K562 (cell line): ENCODE data around the gene LLGL2. TPM values are rescaled to one million over a fixed set of nuclear protein-coding genes. Genes with fewer than 3 reads are reported as not detected.

ENCODE experiments used
- CBFB ChIP-seq: sonication (generic); formaldehyde crosslinking; IDR thresholded peaks from 2 replicates; pipeline ENCODE4 v1.4.0; 2020; ENCODE audit warnings: mild to moderate bottlenecking, missing genetic modification reagents
- CBX8 ChIP-seq: fragments of 200-600 bp; sonication (generic); IDR thresholded peaks from 2 replicates; pipeline ENCODE4 v1.6.1; 2012; ENCODE audit warnings: borderline replicate concordance, mixed run types, low read depth, mild to moderate bottlenecking, moderate library complexity, mixed read lengths, low read length, control low read depth, inconsistent platforms; ENCODE audit not compliant: poor library complexity, severe bottlenecking; ENCODE audit errors: extremely low read depth
- DACH1 ChIP-seq: fragments of 450-650 bp; IDR thresholded peaks from 2 replicates; pipeline ENCODE4 v1.6.1; 2018; ENCODE audit not compliant: partially characterized antibody
- FOXO4 ChIP-seq: fragments of 450-650 bp; formaldehyde crosslinking; IDR thresholded peaks from 2 replicates; pipeline ENCODE4 v1.4.0; 2020; ENCODE audit warnings: mild to moderate bottlenecking, moderate library complexity
- FOXP1 ChIP-seq: sonication (generic); formaldehyde crosslinking; IDR thresholded peaks from 2 replicates; pipeline ENCODE4 v1.8.0; 2022; ENCODE audit warnings: mild to moderate bottlenecking, missing genetic modification reagents
- FOXP4 ChIP-seq: sonication (generic); formaldehyde crosslinking; IDR thresholded peaks from 2 replicates; pipeline ENCODE4 v1.8.0; 2022; ENCODE audit warnings: mild to moderate bottlenecking, missing genetic modification reagents, borderline replicate concordance
- HMG20B ChIP-seq: fragments of 250-450 bp; sonication (Bioruptor Pico); IDR thresholded peaks from 2 replicates; pipeline ENCODE4 v1.5.0; 2021; ENCODE audit warnings: mild to moderate bottlenecking
- MEF2D ChIP-seq: conservative IDR thresholded peaks from 2 replicates; pipeline ENCODE4 v1.6.1; 2016; ENCODE audit warnings: low read depth, missing genetic modification characterization, missing compliant biosample characterization
- MYC ChIP-seq, 2 experiments: fragments of 250-450 bp in 1 of 2; sonication (Bioruptor Pico) in 1 of 2; IDR thresholded peaks; 2 replicates each; pipeline versions ENCODE4 v1.5.1 to v1.6.1; 2012 to 2021; ENCODE audit warnings: low read depth in 2 of 2, borderline replicate concordance in 1 of 2, improper control_type of control experiment in 1 of 2, low read length in 1 of 2, mild to moderate bottlenecking in 1 of 2, moderate library complexity in 1 of 2
- NBN ChIP-seq: fragments of 450-650 bp; IDR thresholded peaks from 2 replicates; pipeline ENCODE4 v1.6.1; 2016; ENCODE audit warnings: low read depth, mild to moderate bottlenecking
- NRF1 ChIP-seq, 2 experiments: fragments of 450-650 bp; IDR thresholded peaks in 1 of 2; conservative IDR thresholded peaks in 1 of 2; 2 replicates each; pipeline ENCODE4 v1.6.1; 2014; ENCODE audit warnings: mild to moderate bottlenecking in 2 of 2
- POLR2AphosphoS2 ChIP-seq: IDR thresholded peaks from 2 replicates; pipeline ENCODE4 v1.6.1; 2012; ENCODE audit warnings: low read length, improper control_type of control experiment
- PREB ChIP-seq: sonication (generic); formaldehyde crosslinking; IDR thresholded peaks from 2 replicates; pipeline ENCODE4 v1.8.1; 2023; ENCODE audit warnings: mild to moderate bottlenecking, missing genetic modification reagents
- SIRT6 ChIP-seq: IDR thresholded peaks from one replicate; pipeline ENCODE4 v1.6.1; 2012; ENCODE audit warnings: low read depth, mild to moderate bottlenecking, control low read depth, inconsistent platforms, low read length, moderate library complexity
- SIX5 ChIP-seq, 2 experiments: IDR thresholded peaks; 2 replicates each; pipeline ENCODE4 v1.6.1; 2011; ENCODE audit warnings: low read length in 2 of 2, borderline replicate concordance in 1 of 2, low read depth in 1 of 2, mild to moderate bottlenecking in 1 of 2, moderate library complexity in 1 of 2; ENCODE audit not compliant: insufficient read depth in 1 of 2
- SNAPC5 ChIP-seq: fragments of 250-450 bp; sonication (Bioruptor Pico); IDR thresholded peaks from 2 replicates; pipeline ENCODE4 v1.8.0; 2021; ENCODE audit warnings: moderate library complexity, mild to moderate bottlenecking, inconsistent platforms
- ZNF3 ChIP-seq: fragments of 250-450 bp; sonication (Bioruptor Pico); IDR thresholded peaks from 2 replicates; pipeline ENCODE4 v1.5.0; 2021; ENCODE audit warnings: mild to moderate bottlenecking, moderate library complexity
- ZNF41 ChIP-seq: fragments of 250-450 bp; sonication (Bioruptor Pico); conservative IDR thresholded peaks from 2 replicates; pipeline ENCODE4 v1.4.0; 2020; ENCODE audit warnings: mild to moderate bottlenecking
- ZNF436 ChIP-seq: fragments of 250-450, 450-650 bp; sonication (Bioruptor Pico); formaldehyde crosslinking; IDR thresholded peaks from 2 replicates; pipeline ENCODE4 v1.7.0; 2020; ENCODE audit warnings: mild to moderate bottlenecking
- ZNF699 ChIP-seq: fragments of 250-450 bp; sonication (Bioruptor Pico); IDR thresholded peaks from 2 replicates; pipeline ENCODE4 v1.8.0; 2021; ENCODE audit warnings: mild to moderate bottlenecking, moderate library complexity; ENCODE audit not compliant: insufficient replicate concordance
- ZZZ3 ChIP-seq: fragments of 450-650 bp; IDR thresholded peaks from 2 replicates; pipeline ENCODE4 v1.6.1; 2016; ENCODE audit warnings: antibody characterized with exemption, mild to moderate bottlenecking, moderate library complexity
- polyA plus RNA-seq, 8 experiments: library from polyadenylated mRNA; depleted of rRNA in 4 of 8; stranded (reverse) in 5 of 8; unstranded in 3 of 8; fragments of >200 nt; fragmentation: Nextera tagmentation in 2 of 8; fragmentation: Illumina TruSeq in 1 of 8; extraction: Ambion mirVana in 2 of 8; extraction: Trizol in 1 of 8; gene quantifications; 2 replicates each; pipeline versions ENCODE4 v1.2.1 to v1.2.3, GENCODE V29; 2011 to 2014; ENCODE audit warnings: inconsistent platforms in 1 of 8, missing spikeins in 1 of 8
- total RNA-seq, 7 experiments: library from RNA; depleted of rRNA in 6 of 7; stranded (reverse); fragments of >200 nt in 6 of 7; fragmentation: Illumina TruSeq in 2 of 7; extraction: Trizol in 2 of 7; gene quantifications; 2 replicates each; pipeline versions ENCODE4 v1.2.1 to v1.2.3, GENCODE V29; 2011 to 2021; ENCODE audit warnings: low replicate concordance in 1 of 7

Gene LLGL2
- total and polyA plus RNA-seq, 9 of the 15 experiments (the other 6 are each of a cell fraction or from before 2014, with no cell fraction given): 0.32 to 24.4 (median 10.2) TPM

GRCh38 chr17:75487351-75488070, 38.0 kb upstream of the LLGL2 start (continued):
- TF ChIP-seq ZZZ3 (no peak), NRF1 (conservative IDR thresholded peaks at IDR 0.05 in 1 of 2, IDR thresholded peaks at IDR 0.05 in 1 of 2) (no peak), CBX8 (no peak), MEF2D (tag) (no peak), POLR2AphosphoS2 (no peak), FOXP1 (no peak), SIX5 (IDR thresholded peaks at IDR 0.05; ENCODE audit: borderline replicate concordance in 1 of 2, insufficient read depth in 1 of 2, low read depth in 1 of 2, low read length in 2 of 2) (no peak), CBFB (CRISPR knock-in tag) (no peak), ZNF699 (CRISPR knock-in tag) (no peak), ZNF436 (peak; percentile 97), PREB (CRISPR knock-in tag) (no peak), FOXO4 (CRISPR knock-in tag) (0 out of 2 replicates have a peak, but pooled peaks have one; percentile 14), DACH1 (peak; percentile 8), SIRT6 (no peak), HMG20B (CRISPR knock-in tag) (no peak), MYC (IDR thresholded peaks at IDR 0.05; ENCODE audit: low read depth, low read length) (peak; percentile 56), MYC (CRISPR knock-in tag; IDR thresholded peaks at IDR 0.05; ENCODE audit: borderline replicate concordance, low read depth) (no peak), FOXP4 (CRISPR knock-in tag) (no peak), SNAPC5 (no peak), ZNF41 (CRISPR knock-in tag) (no peak), ZNF3 (no peak), NBN (no peak)
